ENCODE measurements around the gene P4HA1.

DNA sequence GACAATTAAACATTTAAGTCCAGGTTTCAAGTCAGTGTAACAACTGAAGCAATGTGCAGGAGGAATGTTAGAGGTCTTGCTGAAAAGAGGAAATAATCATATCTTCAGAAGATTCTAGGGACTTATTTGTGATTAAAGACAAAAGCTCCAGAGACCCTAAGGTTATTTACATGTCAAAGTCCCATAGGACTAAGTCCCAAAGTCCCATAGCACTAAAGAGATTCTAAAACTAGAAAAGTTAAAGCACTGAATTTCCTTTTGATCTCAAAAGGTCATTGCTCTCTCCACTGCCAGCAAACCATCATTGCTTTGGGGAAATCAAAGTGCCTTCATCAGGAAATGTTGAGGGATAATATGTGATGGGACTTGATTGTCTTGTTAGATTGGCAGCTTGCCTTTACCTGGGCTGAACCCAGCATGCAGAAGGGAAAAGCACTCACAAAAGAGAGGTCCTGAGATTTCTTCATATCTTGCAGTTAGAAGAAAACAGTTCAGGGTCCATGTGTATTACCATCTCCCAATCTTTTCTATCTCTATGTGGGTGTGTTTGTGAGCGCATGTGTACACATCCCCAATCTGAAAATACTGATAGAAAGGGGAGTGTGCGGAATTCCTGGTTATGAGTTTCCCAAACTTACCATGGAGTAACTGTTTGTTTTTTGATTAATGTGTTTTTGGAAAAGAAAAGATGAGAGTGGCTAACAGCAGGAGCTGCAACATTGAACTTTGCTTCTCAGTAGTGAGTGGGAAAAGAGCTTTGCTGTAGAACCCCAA lies 35.4 kb upstream of the P4HA1 start:
- TF ChIP-seq, protein P1, sequence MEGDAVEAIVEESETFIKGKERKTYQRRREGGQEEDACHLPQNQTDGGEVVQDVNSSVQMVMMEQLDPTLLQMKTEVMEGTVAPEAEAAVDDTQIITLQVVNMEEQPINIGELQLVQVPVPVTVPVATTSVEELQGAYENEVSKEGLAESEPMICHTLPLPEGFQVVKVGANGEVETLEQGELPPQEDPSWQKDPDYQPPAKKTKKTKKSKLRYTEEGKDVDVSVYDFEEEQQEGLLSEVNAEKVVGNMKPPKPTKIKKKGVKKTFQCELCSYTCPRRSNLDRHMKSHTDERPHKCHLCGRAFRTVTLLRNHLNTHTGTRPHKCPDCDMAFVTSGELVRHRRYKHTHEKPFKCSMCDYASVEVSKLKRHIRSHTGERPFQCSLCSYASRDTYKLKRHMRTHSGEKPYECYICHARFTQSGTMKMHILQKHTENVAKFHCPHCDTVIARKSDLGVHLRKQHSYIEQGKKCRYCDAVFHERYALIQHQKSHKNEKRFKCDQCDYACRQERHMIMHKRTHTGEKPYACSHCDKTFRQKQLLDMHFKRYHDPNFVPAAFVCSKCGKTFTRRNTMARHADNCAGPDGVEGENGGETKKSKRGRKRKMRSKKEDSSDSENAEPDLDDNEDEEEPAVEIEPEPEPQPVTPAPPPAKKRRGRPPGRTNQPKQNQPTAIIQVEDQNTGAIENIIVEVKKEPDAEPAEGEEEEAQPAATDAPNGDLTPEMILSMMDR (IDR thresholded peaks at IDR 0.05) = no peak
- no peak for TF ChIP-seq POLR2AphosphoS5 (IDR thresholded peaks at IDR 0.05; ENCODE audit: low read depth, low read length)
- TF ChIP-seq, protein P2, sequence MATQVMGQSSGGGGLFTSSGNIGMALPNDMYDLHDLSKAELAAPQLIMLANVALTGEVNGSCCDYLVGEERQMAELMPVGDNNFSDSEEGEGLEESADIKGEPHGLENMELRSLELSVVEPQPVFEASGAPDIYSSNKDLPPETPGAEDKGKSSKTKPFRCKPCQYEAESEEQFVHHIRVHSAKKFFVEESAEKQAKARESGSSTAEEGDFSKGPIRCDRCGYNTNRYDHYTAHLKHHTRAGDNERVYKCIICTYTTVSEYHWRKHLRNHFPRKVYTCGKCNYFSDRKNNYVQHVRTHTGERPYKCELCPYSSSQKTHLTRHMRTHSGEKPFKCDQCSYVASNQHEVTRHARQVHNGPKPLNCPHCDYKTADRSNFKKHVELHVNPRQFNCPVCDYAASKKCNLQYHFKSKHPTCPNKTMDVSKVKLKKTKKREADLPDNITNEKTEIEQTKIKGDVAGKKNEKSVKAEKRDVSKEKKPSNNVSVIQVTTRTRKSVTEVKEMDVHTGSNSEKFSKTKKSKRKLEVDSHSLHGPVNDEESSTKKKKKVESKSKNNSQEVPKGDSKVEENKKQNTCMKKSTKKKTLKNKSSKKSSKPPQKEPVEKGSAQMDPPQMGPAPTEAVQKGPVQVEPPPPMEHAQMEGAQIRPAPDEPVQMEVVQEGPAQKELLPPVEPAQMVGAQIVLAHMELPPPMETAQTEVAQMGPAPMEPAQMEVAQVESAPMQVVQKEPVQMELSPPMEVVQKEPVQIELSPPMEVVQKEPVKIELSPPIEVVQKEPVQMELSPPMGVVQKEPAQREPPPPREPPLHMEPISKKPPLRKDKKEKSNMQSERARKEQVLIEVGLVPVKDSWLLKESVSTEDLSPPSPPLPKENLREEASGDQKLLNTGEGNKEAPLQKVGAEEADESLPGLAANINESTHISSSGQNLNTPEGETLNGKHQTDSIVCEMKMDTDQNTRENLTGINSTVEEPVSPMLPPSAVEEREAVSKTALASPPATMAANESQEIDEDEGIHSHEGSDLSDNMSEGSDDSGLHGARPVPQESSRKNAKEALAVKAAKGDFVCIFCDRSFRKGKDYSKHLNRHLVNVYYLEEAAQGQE (IDR thresholded peaks at IDR 0.05; ENCODE audit: insufficient read depth in 1 of 2, low read depth in 2 of 2, low read length in 1 of 2) = no peak
